PC-3 (cell line): ENCODE measurements around the gene EFCAB6. TPM values are rescaled to one million over a fixed set of nuclear protein-coding genes. Genes with fewer than 3 reads are reported as not detected.

Source experiments
- ATAC-seq: fragments of 200-7000 bp; cut with Tn5 transposase; 2 replicates; pipeline ENCODE4 v1.9.1; 2020; ENCODE audit warnings: mild to moderate bottlenecking, moderate library complexity
- BruUV-seq: library from RNA; stranded (reverse); fragments of 400-500 nt; replicated peaks from 2 replicates; lab custom pipeline; 2021; lab: Mats Ljungman, UMichigan
- CTCF ChIA-PET: fragments of 300-600 bp; sonication (Branson Sonifier 250); formaldehyde crosslinking; loops from one replicate; lab custom pipeline; 2022; ENCODE audit warnings: antibody characterized with exemption; lab: Charles Lee
- POLR2A ChIA-PET: fragments of 300-600 bp; sonication (Branson Sonifier 250); formaldehyde crosslinking; loops from one replicate; lab custom pipeline; 2022; ENCODE audit warnings: antibody characterized with exemption; ENCODE audit not compliant: unreplicated experiment; lab: Charles Lee
- DNase-seq: peaks from one replicate; pipeline ENCODE4 v3.0.0-alpha.2; 2015
- H2AFZ ChIP-seq: fragments of 300-600 bp; sonication (generic); 2 replicates; pipeline ENCODE4 v1.6.0; 2016; ENCODE audit warnings: antibody characterized with exemption, low read length
- H3F3A ChIP-seq: fragments of 300-600 bp; sonication (generic); one replicate; pipeline ENCODE4 v1.6.0; 2017; ENCODE audit warnings: antibody characterized with exemption, low read length, control low read depth, mild to moderate bottlenecking; ENCODE audit not compliant: unreplicated experiment
- H3K27ac ChIP-seq: fragments of 300-600 bp; sonication (generic); 2 replicates; pipeline ENCODE4 v1.5.1; 2016; ENCODE audit warnings: mild to moderate bottlenecking, low read length
- H3K27me3 ChIP-seq: fragments of 300-600 bp; sonication (generic); 2 replicates; pipeline ENCODE4 v1.6.1; 2016; ENCODE audit warnings: low read length, mixed read lengths
- H3K36me3 ChIP-seq: fragments of 300-600 bp; sonication (generic); 2 replicates; pipeline ENCODE4 v1.6.1; 2016; ENCODE audit warnings: low read depth, mixed run types, low read length, mixed read lengths
- H3K4me1 ChIP-seq: fragments of 300-600 bp; sonication (generic); 2 replicates; pipeline ENCODE4 v1.5.1; 2016; ENCODE audit warnings: low read length; ENCODE audit not compliant: insufficient read depth
- H3K4me2 ChIP-seq: fragments of 300-600 bp; sonication (generic); 2 replicates; pipeline ENCODE4 v1.6.0; 2016; ENCODE audit warnings: low read length
- H3K4me3 ChIP-seq: fragments of 300-600 bp; sonication (generic); 2 replicates; pipeline ENCODE4 v1.5.1; 2016; ENCODE audit warnings: mild to moderate bottlenecking, low read length, mixed read lengths
- H3K79me2 ChIP-seq: fragments of 300-600 bp; sonication (generic); 2 replicates; pipeline ENCODE4 v1.6.1; 2017; ENCODE audit warnings: low read length, mixed read lengths
- H3K9ac ChIP-seq: fragments of 300-600 bp; sonication (generic); 2 replicates; pipeline ENCODE4 v1.6.0; 2016; ENCODE audit warnings: mild to moderate bottlenecking, low read length
- H3K9me2 ChIP-seq: fragments of 300-600 bp; sonication (generic); replicated peaks from 2 replicates; pipeline ENCODE4 v1.6.1; 2016; ENCODE audit warnings: mixed run types, low read length, mixed read lengths
- H3K9me3 ChIP-seq: fragments of 300-600 bp; sonication (generic); 2 replicates; pipeline ENCODE4 v1.6.1; 2016; ENCODE audit warnings: low read length, mixed read lengths
- H4K20me1 ChIP-seq: fragments of 300-600 bp; sonication (generic); 2 replicates; pipeline ENCODE4 v1.6.1; 2016; ENCODE audit warnings: low read length, mixed read lengths
- CTCF ChIP-seq: fragments of 300-600 bp; sonication (generic); conservative IDR thresholded peaks from 2 replicates; pipeline ENCODE4 v1.5.1; 2017; ENCODE audit warnings: antibody characterized with exemption, low read depth, mild to moderate bottlenecking, low read length
- EZH2 ChIP-seq: fragments of 300-600 bp; sonication (generic); IDR thresholded peaks from one replicate; pipeline ENCODE4 v1.6.1; 2017; ENCODE audit warnings: antibody characterized with exemption, mild to moderate bottlenecking, low read length; ENCODE audit not compliant: unreplicated experiment
- EZH2phosphoT487 ChIP-seq: fragments of 300-600 bp; sonication (generic); IDR thresholded peaks from 2 replicates; pipeline ENCODE4 v1.6.1; 2018; ENCODE audit warnings: mild to moderate bottlenecking, antibody characterized with exemption, low read length, borderline replicate concordance
- intact Hi-C: fragments of 100-400 bp; cut with micrococcal nuclease; formaldehyde crosslinking; loops from 2 replicates; pipeline ENCODE4 v1.9.0; 2023
- total RNA-seq: library from RNA; depleted of rRNA; stranded (reverse); fragments of >200 nt; gene quantifications from 2 replicates; pipeline ENCODE4 v1.2.3, GENCODE V29; 2014

EFCAB6 gene
- total RNA-seq, 1 experiment from 2014 or later: 0.07 TPM

GRCh38 chr22:43544289-43544673 lies 267.8 kb downstream of the EFCAB6 start:
- no peak for ATAC-seq
- intact Hi-C loops: no loop called here
- Histone ChIP-seq H3K4me1 (no peaks in the 10 kb centered on the region), H3K79me2 (no peaks in the 10 kb centered on the region), H3K9me2 (no peaks in the 10 kb centered on the region), H3K4me2 (no peak overlapping the region), H3K9ac (no peak overlapping the region), H3K9me3 (no peaks in the 10 kb centered on the region), H4K20me1 (no peaks in the 10 kb centered on the region), H3K36me3 (no peaks in the 10 kb centered on the region), H2AFZ (no peak overlapping the region), H3K4me3 (no peak overlapping the region), H3K27me3 (peaks cover 28% of the 10 kb centered on the region), H3F3A (no peaks in the 10 kb centered on the region), H3K27ac (no peak overlapping the region)
- BruUV-seq: no TSS peak
- TF ChIP-seq EZH2: no peak
- no peak for TF ChIP-seq CTCF
- no peak for TF ChIP-seq EZH2phosphoT487
- ChIA-PET POLR2A (no interaction called here), CTCF (no interaction called here)
- DNase-seq: no peak

DNA sequence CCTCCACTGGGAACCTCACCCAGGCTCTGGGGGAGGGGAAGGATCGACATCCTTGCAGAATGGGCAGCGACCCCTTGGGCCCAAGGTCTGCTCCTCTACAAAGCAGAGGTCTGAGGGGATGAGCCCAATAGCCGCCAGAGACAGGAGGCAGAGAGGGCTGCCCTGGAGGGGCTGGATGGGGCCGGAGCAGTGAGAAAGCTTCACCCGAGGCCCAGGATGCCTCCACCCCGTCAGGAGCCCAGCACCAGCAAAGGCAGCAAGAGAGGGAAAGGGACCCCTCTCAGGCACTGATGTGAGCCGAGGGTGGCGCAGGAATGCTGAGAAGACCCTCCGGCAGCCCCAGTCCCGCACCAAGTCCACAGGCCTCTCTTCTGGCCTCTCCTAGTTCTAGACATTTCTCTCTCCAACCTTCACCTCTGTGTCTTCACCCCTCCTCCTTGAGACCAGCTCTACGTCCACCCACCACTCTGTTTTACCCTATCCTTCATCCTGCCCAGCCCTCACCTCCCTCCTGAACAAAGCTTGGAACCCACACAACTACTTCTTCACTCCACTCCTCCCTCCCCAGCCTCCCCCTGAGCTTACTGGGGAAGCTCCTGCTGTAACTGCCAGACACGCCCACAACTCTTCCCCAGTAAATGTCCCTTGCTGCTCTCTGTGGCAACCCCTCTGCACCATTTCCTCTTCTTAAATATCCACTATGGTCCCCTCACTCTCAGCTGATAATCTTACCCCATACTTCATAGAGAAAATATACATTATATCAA lies 268.4 kb downstream of the EFCAB6 start:
- Histone ChIP-seq H3K79me2 (no peaks in the 10 kb centered on the region), H2AFZ (no peak overlapping the region), H3K27ac (no peak overlapping the region), H3K4me3 (no peak overlapping the region), H3F3A (no peaks in the 10 kb centered on the region), H3K36me3 (no peaks in the 10 kb centered on the region), H3K27me3 (peaks cover 28% of the 10 kb centered on the region), H3K4me1 (no peaks in the 10 kb centered on the region), H4K20me1 (no peaks in the 10 kb centered on the region), H3K4me2 (no peak overlapping the region), H3K9me2 (no peaks in the 10 kb centered on the region), H3K9me3 (no peaks in the 10 kb centered on the region), H3K9ac (no peak overlapping the region)
- DNase-seq: no peak
- no TSS peak for BruUV-seq
- ChIA-PET POLR2A (no interaction called here), CTCF (no interaction called here)
- intact Hi-C loops: no loop called here
- ATAC-seq: no peak
- TF ChIP-seq EZH2phosphoT487 (no peak), CTCF (no peak), EZH2 (no peak)
